AG20443 (cell line): ENCODE measurements around the gene GRIN1.

Experiments used
- DNase-seq: peaks from one replicate; pipeline ENCODE4 v3.0.0; 2012; ENCODE audit warnings: low spot score, mixed read lengths

Gene GRIN1

DNA sequence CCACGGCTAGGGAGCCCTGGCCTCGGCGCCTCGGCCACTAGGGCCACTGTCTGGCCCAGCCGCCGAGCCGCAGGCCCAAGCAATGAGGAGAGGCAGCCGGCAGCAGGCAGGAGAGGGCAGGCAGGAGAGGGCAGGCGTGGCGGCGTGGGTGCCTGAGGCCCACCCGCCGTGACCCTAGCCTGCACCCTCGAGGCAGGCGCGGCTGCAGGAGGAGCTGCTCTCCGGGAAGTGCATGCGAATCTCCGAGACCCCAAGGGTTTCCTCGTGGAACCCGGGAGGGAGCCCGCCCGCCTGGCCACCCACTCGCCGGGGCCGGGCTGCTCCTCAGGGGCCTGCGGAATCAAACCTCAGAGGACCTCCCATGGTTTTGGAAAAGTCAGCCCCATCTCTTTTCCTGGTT lies 9.3 kb downstream of the GRIN1 start:
- DNase-seq, result no peak

DNA sequence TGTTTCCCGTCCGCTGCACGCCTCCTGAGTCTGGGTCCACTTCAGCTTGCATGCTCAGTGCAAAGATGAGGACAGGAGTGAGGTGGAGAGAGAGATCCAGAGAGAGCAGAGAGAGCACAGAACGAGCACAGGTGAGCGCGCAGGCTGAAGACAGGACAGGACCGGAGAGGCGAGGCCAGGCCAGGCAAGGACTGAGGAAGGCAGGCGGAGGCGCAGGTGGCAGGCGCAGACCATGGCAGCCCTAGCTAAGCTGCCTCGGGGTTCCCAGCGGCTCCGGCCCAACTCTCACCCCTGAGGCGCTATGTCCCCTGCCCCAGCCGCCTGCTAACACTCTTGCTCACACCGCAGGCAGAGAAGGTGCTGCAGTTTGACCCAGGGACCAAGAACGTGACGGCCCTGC lies 9.7 kb downstream of the GRIN1 start:
- no peak for DNase-seq

DNA sequence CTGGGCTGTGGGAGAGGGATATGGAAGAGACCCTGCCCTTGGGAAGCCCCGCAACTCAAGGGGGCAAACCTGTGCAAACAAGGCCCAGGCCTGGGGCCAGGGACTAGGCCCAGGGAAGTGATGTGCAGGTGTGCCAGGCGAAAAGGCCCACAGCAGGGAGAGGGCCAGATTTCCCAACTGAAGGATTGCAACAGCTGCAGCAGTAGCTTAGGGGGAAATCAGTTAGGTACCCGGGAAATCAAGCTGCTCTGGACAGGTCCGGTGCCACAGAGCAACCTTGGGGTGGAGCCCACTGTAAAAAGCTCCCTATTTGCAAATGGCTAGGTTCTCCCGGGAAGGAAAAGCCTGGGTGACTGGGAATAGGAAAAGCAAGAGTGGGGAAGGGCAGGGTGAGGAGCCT lies 10.4 kb downstream of the GRIN1 start:
- DNase-seq, result no peak

DNA sequence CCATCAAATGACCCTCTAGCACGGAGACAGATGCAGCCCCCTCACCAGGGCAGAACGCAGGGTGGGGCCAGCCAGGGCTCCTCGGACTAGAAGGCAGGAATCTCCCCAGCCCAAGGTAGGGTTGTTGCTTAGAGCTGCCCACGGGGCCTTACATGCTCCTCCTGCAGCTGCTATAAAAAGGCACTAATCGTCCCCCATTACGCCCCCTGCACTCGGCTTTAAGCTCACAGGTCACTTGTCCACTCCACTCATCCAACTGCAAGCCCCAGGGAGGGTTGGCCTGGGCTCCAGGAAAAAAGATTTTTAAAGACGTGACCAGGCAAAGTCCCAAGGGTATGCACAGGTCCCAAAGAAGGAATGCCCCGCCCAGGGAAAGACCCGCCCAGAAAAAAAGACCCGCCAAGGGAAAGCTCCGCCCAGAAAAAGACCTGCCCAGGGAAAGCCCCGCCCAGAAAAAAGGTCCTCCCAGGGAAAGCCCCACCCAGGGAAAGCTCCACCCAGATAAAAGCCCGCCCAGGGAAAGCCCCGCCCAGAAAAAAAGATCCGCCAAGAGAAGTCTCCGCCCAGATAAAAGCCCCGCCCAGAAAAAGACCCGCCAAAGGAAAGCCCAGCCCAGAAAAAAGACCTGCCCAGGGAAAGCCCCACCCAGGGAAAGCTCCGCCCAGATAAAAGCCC lies 11.1 kb downstream of the GRIN1 start:
- DNase-seq, result no peak

DNA sequence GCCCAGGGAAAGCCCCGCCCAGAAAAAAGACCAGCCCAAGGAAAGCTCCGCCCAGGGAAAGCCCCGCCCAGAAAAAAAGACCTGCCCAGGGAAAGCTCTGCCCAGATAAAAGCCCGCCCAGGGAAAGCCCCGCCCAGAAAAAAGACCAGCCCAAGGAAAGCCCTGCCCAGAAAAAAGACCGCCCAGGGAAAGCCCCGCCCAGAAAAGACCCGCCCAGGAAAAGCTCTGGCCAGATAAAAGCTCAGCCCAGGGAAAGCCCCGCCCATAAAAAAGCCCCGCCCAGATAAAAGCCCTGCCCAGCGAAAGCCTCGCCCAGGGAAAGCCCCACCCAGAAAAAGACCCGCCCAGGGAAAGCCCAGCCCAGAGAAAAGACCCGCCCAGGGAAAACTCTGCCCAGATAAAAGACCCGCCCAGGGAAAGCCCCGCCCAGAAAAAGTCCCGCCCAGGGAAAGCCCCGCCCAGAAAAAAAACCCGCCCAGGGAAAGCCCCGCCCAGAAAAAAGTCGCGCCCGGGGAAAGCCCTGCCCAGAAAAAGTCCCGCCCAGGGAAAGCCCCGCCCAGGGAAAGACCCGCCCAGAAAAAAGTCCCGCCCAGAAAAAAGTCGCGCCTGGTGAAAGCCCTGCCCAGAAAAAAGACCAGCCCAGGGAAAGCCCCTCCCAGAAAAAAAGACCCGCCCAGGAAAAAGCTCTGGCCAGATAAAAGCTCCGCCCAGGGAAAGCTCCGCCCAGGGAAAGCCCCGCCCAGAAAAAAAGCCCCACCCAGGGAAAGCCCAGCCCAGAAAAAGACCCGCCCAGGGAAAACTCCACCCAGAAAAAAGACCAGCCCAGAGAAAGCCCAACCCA lies 11.9 kb downstream of the GRIN1 start:
- DNase-seq, result peak; percentile 50

DNA sequence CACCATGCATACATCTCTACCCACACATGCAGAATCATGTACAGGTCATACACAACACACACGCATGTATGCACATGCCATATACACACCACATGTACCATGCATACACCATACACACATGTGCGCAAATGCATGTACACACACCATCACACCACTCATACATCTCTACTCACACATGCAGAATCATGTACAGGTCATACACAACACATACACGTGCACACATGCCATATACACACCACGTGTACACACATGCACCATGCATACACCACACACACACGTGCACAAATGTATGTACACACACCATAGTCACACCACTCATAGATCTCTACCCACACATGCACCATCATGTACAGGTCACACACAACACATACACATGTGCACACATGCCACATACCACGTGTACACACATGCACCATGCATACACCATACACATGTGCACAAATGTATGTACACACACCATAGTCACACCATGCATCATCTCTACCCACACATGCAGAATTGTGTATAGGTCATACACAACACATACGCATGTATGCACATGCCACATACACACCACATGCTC lies 14.0 kb downstream of the GRIN1 start:
- no peak for DNase-seq

DNA sequence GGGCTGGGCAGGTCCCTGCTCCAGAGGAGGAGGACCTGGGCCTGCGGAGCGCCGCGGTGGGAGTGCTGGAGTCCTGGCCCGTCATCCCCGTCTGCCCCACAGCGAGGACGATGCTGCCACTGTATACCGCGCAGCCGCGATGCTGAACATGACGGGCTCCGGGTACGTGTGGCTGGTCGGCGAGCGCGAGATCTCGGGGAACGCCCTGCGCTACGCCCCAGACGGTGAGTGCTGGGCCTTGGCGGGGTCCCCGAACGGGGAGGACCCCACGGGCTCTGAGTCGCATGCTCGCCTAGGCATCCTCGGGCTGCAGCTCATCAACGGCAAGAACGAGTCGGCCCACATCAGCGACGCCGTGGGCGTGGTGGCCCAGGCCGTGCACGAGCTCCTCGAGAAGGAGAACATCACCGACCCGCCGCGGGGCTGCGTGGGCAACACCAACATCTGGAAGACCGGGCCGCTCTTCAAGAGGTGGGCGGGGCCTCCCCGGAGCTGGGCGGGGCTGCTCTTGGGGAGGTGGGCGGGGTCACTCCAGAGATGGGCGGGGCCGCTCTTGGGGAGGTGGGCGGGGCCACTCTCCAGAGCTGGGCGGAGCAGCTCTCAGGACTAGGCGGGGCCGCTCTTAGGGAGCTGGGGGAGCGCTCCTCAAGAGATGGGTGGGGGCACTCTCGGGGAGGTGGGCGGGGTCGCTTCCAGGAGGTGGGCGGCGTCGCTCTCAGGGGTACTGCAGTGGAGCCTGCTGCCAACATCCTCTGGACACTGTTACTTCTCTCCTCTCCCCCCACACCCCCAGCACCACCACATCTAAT lies 17.8 kb downstream of the GRIN1 start:
- DNase-seq, result peak; percentile 90

DNA sequence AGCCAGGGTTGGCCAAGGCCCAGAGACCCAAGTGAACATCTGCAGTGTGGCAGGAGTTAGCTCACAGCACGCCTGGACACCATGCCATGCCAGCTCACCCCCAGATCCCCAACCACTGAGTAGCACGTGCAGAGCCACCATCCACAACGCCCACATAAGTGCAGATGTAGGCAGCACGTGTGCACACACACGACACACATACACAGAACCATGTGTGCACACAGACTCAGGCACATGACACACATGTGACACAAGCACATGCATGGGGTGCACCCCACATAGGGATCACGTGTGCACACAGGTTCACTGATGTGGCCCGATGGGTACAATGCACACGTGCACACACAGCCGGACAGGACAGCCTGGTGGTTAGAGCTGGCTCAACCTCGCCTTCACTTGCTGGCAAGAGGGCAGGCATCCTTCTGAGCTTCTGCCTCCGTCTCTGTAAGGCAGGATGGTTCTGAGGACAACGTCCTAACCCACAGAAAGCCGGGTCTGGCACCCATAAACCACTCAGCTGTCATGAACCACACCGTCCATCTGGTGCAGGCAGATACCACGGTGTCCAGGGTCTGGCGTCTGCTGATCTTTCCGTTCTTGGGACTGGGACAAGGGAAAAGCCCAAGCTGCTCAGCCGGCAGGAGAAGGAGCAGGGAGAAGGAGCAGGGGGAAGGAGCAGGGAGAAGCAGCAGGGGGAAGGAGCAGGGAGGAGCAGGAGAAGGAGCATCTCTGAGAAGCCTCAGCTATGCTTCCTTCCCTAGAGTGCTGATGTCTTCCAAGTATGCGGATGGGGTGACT lies 18.9 kb downstream of the GRIN1 start:
- DNase-seq, result no peak

DNA sequence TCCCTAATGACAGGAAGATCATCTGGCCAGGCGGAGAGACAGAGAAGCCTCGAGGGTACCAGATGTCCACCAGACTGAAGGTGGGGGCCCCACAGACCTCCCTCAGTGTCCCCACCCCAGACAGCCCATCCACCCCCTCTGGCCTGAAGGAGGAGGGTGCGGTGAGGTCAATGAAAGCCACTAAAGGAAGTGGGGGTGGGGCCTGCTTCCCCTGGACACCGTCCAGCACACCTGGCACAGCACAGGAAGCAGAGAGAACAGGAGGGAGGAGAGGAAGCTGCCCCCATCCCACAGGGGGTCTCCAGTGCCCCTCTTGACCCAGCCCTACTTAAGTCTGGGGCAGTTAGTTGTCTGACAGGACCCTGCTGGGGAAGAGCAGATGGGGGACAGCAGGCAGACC lies 19.7 kb downstream of the GRIN1 start:
- no peak for DNase-seq

DNA sequence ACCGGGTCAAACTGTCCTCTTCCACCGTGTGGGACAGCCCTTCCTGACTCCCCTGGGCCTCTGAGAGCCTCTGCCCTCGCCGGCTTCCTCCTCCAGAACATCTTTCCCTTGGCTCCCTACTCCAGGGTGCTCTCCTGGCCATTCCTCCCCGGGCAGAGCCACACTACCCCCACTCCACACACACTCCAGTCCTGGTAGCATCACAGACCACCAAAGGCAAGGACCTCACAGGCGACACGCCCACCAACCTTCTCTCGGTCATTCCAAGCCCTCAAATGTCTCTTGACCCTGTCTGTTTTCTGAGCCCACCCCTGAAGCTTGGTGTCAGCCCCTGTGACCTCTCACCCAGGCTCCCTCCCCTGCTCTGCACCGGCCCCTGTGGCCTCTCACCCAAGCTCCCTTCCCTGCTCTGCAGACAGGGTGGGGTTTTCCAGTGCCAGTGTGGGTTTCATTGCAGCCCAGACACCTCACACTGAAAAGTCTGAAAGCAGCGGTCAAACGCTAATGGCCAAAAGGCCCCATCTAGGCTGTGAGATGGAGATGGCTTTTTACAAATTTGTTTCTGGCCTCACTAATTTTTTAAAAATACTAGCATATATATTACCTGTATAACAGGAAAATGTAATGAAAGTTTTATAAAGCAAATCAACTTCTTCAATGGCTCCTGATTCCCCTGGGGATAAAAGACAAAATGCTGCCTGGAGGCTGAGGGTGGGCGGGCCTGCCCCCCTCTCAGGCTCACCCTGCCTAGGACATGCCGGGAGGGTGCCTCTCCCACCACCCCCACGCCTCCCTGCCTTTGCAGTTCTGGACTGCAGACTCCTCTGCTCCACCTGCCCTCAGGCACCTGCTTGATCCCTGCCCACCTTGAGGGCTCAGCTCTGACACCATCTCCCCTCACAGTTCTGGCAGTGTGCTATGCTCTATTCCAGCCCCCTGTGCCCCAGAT lies 20.4 kb downstream of the GRIN1 start:
- no peak for DNase-seq

DNA sequence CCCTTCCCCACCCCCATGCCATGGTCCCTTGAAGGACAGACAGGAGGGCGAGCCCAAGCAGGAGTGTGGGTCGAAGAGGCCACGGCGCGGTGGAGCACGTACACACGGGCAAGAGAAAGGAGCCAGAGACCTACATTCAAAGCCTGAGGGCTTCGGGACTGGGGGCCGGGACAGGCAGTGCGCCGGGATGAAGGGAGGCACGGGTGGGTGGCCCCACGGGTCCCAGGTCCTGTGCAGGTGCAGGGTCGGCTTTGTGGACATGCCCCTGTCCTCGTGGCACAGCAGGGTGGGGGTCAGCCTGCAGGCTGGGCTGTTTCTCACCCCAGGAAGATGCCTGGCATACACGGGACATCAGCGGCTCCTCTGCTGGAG lies 21.1 kb downstream of the GRIN1 start:
- DNase-seq, result no peak

DNA sequence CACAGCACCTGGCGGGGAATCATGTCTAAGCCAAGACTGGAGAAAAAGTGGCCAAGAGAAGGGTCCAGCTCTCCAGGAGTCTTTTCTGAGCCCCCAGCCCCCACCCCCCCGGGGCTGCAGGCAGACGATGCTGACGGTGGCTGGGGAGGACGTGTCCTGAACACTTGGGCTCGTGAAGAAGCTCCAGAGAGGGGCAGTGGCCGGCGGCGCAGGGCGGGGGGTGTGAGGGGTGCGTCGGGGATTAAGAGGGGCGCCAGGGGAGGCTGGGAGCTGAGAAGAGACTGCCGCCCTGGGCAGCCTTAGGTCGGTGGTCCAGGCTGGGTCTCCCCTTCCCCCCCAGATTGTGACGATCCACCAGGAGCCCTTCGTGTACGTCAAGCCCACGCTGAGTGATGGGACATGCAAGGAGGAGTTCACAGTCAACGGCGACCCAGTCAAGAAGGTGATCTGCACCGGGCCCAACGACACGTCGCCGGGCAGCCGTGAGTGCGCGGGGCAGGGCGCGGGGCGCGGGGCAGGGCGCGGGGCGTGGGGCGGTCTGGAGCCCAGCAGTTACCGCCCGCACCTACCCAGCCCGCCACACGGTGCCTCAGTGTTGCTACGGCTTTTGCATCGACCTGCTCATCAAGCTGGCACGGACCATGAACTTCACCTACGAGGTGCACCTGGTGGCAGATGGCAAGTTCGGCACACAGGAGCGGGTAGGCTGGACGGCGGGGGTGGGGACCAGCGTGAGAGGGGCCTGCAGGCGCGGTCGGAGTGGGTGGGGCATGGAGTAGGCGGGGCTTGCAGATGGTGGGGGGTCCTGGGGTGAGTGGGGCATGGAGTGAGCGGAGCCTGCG lies 22.0 kb downstream of the GRIN1 start:
- no peak for DNase-seq

DNA sequence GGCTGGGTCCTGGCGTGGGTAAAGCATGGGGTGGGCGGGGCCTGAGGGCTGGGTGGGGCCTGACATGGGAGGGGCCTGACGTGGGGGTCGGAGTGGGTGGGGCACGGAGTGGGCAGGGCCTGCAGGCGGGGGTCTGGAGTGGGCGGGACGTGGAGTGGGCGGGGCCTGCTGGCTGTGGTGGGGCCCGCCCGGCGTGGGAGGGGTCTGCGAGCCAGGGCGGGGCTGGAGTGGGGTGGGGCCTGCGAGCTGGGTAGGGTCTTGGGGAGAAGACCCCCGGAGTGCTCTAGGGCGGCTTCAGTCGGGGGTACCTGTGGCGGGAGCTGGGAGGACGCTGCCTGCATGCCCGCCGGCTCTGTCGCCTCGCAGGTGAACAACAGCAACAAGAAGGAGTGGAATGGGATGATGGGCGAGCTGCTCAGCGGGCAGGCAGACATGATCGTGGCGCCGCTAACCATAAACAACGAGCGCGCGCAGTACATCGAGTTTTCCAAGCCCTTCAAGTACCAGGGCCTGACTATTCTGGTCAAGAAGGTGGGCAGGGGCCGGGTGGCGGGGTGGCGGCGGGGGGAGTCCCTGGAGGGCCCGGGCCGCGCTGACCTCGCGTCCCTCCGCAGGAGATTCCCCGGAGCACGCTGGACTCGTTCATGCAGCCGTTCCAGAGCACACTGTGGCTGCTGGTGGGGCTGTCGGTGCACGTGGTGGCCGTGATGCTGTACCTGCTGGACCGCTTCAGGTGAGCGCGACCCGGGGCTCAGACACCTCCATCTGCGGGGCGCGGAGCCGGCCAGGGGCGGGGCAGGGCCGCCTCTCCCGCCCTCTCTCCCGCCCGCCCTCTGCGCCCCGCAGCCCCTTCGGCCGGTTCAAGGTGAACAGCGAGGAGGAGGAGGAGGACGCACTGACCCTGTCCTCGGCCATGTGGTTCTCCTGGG lies 22.9 kb downstream of the GRIN1 start:
- DNase-seq, result no peak

DNA sequence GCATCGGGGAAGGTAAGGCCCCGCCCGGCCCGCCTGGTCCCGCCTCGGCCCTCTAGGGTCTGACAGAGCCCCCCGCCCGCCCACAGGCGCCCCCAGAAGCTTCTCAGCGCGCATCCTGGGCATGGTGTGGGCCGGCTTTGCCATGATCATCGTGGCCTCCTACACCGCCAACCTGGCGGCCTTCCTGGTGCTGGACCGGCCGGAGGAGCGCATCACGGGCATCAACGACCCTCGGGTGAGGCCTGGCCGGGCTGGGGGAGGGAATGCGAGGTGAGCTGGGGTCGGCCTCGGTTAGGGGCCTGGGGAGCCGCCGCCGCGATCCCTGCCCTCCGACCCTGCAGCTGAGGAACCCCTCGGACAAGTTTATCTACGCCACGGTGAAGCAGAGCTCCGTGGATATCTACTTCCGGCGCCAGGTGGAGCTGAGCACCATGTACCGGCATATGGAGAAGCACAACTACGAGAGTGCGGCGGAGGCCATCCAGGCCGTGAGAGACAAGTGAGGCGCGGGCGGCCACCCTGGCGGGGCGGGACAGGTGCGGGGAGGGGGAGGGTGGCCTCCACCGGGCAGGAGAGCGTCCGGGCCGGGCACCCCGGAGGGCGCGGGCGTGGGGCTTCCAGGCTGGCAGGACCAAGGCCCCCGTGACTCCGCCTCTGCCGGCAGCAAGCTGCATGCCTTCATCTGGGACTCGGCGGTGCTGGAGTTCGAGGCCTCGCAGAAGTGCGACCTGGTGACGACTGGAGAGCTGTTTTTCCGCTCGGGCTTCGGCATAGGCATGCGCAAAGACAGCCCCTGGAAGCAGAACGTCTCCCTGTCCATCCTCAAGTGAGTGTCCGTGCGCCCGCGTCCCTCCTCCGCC lies 23.8 kb downstream of the GRIN1 start:
- DNase-seq, result peak; percentile 58

DNA sequence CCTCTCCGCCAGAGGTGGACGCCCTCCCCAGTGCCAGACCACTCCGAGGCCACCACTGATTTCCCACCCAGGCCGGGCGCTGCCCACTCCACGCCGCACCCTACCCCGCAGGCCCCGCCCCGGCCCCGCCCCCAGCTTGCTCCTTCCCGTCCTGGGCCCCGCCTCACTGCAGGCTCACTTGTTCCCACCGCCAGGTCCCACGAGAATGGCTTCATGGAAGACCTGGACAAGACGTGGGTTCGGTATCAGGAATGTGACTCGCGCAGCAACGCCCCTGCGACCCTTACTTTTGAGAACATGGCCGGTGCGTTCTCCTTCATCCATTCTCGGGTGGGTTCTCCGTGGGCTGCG lies 24.4 kb downstream of the GRIN1 start:
- no peak for DNase-seq

DNA sequence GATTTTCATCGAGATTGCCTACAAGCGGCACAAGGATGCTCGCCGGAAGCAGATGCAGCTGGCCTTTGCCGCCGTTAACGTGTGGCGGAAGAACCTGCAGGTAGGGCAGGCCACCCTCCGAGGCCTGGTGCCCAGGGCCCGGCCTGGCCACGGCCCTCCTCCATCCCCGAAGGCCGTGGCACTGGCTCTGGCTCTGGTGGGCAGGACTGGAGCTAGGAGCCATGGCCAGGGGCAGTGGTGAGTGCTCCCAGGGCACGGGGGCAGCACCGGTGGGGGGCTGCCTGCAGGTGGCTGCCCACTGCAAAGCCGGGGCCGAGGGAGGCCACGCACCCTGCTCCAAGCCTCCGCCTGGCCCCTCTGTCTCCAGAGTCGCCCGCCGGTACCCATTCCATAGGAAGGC lies 24.9 kb downstream of the GRIN1 start:
- no peak for DNase-seq

DNA sequence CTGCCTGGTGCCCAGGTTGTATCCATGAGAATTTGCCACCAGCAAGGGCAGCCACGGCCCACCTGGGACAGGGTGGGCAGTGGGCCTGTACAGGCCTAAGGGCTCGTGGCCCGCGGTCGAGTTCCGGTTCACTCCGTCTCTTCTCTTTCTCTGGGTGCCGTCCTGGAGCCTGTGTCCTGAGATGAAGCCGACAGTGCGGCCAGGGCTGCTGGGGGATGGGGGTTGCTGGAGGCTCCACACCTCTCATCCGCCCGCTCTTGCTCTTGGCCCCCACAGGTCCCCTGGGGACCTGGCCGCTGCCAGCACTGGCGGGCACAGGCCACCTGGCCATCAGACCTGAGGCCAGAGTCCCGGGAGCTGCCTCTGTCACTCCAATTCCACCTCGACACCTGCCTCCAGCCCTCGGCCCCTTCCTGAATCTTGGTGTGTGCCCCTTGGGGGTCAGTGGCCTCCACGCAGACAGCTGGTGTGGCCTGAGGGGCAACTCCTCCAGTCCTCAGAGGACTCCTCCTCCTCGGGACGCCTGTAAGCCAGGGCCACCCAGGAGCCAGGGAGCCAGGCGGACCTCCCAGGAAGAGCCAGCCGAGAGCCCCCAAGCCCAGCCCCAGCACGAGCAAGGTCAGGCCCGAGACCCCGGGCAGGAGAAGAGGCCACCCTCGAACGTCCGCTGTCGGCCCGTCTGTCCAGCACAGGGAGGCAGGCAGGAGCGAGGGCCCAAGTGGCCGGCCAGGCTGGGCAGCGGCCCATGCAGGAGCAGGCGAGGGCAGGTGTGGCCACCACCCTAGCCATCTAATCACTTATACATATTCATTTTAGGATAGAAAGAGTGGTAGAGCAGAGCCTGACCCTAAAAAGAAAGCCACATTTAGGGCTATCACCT lies 25.7 kb downstream of the GRIN1 start:
- no peak for DNase-seq
